K562 (cell line): Measurements from ENCODE around the gene AKR1C3.

Experiments used
- CTCF ChIP-seq, 3 experiments: IDR thresholded peaks in 2 of 3; conservative IDR thresholded peaks in 1 of 3; 2 replicates each; pipeline ENCODE4 v1.5.1; 2011 to 2012; ENCODE audit warnings: low read length in 3 of 3, mild to moderate bottlenecking in 3 of 3, control low read depth in 2 of 3, improper control_type of control experiment in 1 of 3, inconsistent platforms in 1 of 3, low read depth in 1 of 3, mixed read lengths in 1 of 3, moderate library complexity in 1 of 3; ENCODE audit not compliant: insufficient read depth in 2 of 3
- FOS ChIP-seq: IDR thresholded peaks from 3 replicates; pipeline ENCODE4 v1.6.1; 2011; ENCODE audit not compliant: insufficient read length; ENCODE audit errors: extremely low read depth
- SMAD4 ChIP-seq: fragments of 250-450 bp; sonication (Bioruptor Pico); conservative IDR thresholded peaks from 2 replicates; pipeline ENCODE4 v1.8.0; 2021; ENCODE audit warnings: inconsistent platforms, mild to moderate bottlenecking, moderate library complexity
- ZFP36 ChIP-seq: fragments of 150-350 bp; IDR thresholded peaks from 2 replicates; pipeline ENCODE4 v1.6.1; 2018; ENCODE audit warnings: low read length, low read depth; ENCODE audit not compliant: partially characterized antibody
- ZNF354B ChIP-seq: fragments of 250-450 bp; sonication (Bioruptor Pico); IDR thresholded peaks from 2 replicates; pipeline ENCODE4 v1.4.0; 2020
- TF ChIP-seq, protein P1 (sequence below): fragments of 250-450 bp; sonication (Bioruptor Pico); IDR thresholded peaks from 2 replicates; pipeline ENCODE4 v1.8.0; 2022; ENCODE audit warnings: moderate library complexity, mild to moderate bottlenecking, inconsistent platforms

- TF ChIP-seq ZFP36 = no peak
- TF ChIP-seq FOS = no peak
- TF ChIP-seq CTCF (IDR thresholded peaks at IDR 0.05 in 2 of 3, conservative IDR thresholded peaks at IDR 0.05 in 1 of 3; ENCODE audit: insufficient read depth in 2 of 3, low read depth in 1 of 3, low read length in 3 of 3) = no peak
- TF ChIP-seq ZNF354B (CRISPR knock-in tag) = no peak
- TF ChIP-seq, protein P1, sequence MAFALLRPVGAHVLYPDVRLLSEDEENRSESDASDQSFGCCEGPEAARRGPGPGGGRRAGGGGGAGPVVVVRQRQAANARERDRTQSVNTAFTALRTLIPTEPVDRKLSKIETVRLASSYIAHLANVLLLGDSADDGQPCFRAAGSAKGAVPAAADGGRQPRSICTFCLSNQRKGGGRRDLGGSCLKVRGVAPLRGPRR = no peak
- 0 out of 2 replicates have a peak, but pooled peaks have one; percentile 47 for TF ChIP-seq SMAD4 (CRISPR knock-in tag)
Measured at GRCh38 chr10:5078547-5079180, 15.6 kb upstream of the AKR1C3 start.
